HG03108 (cell line): ENCODE measurements around the gene DNMT3L.
A peak's percentile ranks its signal among the peaks of the same experiment; 100 is the strongest.
"Not testable (repeated sequence)": the region's sequence is repeated elsewhere in the genome, so short reads cannot be mapped to it uniquely, and the experiment has no call there.

Experiments
- ATAC-seq: cut with Tn5 transposase; IDR thresholded peaks from one replicate; pipeline ENCODE4 v1.9.1; 2021; ENCODE audit warnings: moderate library complexity; ENCODE audit not compliant: unreplicated experiment

DNMT3L gene

DNA sequence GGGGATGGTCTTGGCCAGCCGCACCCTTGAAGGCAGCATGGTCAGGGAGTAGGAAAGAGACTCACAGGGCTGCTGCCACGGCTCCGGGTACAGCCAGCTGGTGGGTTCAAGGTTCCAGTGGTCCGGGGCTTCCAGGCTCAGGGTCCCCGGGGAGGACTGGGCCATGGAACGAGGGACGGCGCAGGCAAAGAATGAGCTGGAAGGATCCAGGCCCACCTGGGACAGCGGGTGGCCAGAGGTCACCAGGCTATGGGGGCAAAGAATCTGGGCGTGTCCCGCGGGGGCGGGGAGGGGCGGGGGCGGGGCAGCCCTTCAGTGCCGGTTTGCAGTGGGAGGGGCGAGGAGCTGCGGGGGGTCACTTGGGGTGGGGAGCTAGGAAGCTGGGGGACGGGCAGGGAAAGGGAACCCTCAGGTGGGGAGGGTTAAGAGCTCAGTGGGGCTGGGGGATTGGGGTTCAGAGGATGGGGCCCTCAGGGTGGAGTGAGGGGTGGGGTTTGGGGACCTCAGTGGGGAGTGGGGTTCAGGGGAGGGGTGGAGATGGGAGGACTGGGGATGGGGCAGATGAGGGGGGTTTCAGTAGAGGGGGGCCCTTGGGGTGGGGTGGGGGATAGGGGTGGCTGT lies at the start of gene DNMT3L:
Gene DNMT3L (minus strand): TSS at position 223 of the 621 bp plus-strand sequence. CDS start 638 bp downstream, outside the sequence.
- no peak for ATAC-seq

DNA sequence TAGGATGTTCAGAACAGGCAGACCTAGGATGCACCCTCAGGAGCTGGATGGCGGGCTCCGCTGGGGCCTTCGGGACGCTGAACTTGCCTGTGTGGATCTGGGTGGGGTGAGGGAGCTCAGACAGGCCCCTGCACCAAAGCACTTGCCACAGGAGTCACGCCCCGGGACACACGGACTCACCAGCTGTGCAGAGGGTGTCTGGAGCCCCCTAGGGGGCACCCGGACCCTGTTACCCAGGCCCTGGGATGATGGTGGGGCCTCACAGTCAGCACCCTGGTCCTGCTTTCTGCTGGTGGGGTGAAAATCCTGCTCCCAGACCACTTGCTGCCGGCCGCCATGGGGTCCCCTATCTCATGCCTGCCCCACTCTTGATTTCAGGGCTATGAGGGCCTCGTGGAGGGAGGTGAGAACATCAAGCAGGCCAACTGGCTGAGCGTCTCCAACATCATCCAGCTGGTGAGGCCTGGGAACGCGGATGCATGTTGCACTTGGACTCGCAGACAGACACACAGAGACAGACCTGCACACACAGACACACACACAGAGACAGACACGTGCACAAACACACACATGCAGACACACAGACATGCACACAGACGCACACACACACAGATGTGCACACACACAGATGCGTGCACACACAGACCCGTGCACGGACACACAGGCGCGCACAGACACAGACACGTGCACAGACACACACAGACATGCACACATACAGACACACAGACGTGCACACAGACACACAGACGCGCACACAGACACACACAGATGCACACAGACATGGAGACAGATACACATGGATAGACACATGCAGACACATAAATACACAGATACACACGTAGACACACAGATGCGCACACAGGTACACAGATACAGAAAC lies 49.2 kb upstream of the DNMT3L start:
- no peak for ATAC-seq

DNA sequence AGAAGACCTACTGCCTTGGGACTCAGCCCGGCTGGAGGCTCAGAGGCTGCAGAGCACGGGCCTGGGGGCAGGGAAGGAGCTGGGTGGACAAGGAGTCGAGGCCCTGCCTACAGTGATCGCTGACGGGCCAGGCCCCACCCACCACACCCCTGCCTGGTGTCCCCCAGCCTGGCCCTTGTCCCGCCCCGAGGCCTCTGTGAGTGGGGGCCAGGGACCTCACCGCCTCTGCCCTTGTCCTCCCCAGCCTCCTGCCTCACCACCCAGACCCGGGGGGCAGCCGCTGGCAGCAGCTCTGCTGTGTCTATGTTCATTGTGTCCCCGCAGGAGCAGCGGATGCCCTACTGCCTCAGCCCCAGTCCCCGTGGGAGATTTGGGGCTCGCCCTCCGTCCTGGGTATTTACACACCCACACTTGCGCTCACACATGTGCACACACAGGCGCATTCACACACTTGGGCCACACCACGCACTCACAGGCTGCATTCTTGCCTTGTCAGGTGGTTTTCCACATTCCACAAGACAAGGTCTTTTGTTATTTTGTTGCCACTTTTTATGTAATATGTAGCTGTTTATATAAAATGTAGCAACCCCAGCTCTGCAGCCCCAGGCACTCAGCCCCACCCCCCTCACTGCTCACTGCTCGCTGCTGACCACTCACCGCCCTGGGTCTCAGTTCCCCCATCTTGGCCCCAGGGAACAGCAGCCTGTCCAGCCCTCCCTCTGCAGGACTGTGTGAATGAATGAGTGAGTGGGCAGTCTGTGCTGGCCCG lies 45.4 kb upstream of the DNMT3L start:
- no peak for ATAC-seq

DNA sequence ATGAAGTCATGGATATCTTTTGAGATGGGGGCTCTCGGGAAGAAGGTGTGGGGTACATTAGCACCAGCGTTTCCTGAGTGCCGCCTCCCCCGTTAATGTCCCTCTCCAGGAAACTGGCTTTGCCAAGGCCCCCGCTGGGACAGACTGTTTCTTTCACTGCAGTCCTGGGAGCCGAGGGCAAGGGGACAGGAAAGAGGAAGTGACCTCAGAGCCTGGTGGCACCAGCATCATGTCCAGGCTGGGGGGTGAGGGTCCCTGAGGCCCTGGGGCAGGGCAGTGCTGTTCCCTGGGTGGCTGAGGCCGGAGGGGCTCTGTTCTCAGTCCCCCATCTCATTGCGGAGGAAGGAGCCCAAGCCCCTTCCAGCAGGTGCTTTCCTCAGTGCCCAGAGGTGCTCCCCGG lies 44.0 kb upstream of the DNMT3L start:
- no peak for ATAC-seq

DNA sequence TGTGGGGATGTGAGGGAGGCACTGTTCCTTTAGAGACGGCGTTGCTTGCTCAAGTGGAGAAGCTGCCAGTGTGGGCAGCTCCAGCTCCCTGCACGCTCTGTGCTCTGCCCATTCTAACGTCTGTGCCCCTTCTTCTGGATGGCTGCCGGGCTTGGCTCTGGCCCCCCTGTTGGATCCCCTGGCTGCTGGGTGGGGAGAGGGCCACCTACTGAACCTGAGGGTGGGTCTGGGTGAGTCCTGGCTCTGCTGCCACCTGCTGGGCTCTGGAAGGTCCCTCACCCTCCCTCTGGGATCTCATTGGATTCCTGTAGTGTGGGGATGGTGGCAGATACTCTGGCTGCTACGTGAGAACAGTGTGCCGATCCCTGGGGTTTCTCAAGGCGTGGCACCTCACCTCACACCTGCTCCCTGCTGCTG lies 43.2 kb upstream of the DNMT3L start:
- ATAC-seq, result no peak

DNA sequence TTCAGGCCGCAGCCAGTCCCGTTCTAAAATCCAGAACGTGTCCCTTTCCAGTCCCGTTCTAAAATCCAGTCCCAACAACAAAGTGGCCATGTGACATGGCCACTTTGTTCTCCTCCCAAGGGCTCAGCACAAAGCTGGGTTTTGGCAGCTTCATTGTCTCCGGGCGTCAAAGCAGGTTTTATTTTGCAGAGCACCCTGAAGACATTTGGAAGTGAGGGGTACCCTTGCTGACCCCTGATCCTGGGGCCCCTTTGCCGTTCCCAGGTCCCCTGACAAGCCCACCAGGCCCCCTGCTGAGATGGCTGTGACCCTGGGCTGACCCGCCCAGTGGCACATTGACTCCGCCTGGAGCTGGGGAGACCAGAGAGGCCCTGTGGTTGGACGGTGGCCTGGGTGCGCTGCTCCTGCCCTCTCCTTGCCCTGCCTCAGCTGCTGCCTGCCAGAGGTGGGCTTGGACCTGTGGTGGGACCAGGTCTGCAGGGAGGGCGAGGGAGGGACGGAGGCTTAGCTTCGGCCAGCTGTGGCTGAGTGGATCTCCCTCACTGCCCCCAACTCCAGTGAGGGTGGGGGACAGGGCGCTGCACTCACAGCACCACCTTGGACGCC lies 42.4 kb upstream of the DNMT3L start:
- no peak for ATAC-seq

DNA sequence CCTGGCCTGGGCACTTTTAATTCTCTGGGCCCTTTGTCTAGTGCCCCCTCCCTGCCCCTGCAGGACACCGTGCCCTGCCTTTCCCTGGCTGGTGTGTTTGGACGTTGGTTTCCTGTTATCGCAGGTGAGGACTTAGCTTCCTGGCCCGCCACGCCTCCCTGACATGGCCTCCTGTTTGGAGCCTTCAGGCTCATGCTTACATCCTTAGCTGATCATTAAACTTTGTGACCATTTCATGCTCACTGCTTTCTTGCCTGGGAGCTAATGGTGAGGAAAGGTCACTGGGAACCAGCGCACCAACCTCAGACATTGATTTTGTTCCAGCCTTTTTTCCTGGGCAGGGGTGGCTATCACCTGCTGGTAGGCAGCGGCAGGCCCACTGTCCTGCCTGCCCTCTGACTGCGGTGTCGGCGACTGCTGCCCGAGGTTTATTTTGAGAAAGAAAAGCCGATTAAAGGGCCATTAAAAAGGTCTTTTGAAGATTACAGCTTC lies 41.8 kb upstream of the DNMT3L start:
- no peak for ATAC-seq

DNA sequence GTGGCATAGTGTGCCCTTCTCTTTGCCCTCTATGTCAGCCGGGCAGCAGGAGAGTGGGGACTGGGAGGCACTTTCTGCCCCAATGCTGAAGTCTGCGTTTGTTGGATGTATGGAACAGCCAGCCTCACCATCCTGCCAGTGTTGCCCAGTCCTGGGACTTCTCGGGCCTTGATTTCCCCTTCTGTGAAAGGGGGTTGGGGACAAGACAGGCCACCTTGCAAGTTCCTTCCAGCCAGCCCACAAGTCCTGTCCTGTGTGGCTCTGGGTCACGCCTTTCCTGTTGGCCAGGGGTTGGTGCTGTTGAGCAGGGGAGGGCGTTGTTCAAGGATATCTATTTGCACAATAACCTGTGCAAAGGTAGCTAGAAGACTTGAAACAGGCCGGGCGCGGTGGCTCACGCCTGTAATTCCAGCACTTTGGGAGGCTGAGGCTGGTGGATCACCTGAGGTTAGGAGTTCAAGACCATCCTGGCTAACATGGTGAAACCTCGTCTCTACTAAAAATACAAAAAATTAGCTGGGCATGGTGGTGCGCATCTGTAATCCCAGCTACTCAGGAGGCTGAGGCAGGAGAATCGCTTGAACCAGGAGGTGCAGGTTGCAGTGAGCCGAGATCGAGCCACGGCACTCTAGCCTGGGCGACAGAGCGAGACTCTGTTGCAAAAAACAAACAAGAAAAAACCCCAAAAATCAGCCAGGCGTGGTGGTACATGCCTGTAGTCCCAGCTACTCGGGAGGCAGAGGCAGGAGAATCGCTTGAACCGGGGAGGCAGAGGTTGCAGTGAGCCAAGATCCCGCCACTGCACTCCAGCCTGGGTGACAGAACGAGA lies 41.1 kb upstream of the DNMT3L start:
- ATAC-seq, result not testable (repeated sequence)

DNA sequence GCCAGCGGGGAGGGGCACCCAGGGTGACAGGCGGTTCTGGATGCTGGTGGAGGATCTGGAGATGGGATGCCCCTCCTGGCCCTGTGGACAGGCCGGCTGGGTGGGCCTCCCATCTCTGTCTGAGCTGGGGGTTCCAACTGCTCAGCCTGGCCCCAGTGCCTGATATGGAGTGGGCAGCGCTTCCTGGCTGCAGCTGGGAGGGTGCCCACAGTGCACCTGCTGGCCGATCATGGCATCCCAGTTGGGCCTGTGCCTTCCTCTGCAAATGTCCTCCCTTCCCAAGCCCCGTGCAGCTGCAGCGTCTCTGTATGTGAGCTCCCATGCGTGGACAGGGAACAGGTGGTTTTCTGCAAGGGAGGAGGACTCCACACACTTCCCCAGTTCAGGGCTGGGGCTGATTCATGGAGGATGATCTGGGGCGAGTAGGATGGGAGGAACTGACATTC lies 40.3 kb upstream of the DNMT3L start:
- no peak for ATAC-seq

DNA sequence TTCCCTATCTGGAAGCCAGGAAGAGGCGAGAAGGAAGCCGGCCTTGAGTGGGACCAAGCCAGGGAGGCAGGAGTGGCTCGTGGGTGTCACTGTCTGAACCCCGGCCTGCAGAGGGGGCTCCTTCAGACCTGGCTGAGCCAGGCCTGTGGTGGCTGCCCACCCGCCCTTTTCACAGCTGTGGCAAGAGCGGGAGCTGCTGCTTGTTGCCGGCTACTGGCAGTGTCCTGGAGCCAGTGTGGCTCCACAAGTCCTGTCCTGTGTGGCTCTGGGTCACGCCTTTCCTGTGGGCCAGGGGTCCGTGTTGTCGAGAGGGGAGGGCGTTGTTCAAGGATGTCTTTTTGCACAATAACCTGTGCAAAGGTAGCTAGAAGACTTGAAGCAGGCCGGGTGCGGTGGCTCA lies 39.4 kb upstream of the DNMT3L start:
- ATAC-seq, result no peak

DNA sequence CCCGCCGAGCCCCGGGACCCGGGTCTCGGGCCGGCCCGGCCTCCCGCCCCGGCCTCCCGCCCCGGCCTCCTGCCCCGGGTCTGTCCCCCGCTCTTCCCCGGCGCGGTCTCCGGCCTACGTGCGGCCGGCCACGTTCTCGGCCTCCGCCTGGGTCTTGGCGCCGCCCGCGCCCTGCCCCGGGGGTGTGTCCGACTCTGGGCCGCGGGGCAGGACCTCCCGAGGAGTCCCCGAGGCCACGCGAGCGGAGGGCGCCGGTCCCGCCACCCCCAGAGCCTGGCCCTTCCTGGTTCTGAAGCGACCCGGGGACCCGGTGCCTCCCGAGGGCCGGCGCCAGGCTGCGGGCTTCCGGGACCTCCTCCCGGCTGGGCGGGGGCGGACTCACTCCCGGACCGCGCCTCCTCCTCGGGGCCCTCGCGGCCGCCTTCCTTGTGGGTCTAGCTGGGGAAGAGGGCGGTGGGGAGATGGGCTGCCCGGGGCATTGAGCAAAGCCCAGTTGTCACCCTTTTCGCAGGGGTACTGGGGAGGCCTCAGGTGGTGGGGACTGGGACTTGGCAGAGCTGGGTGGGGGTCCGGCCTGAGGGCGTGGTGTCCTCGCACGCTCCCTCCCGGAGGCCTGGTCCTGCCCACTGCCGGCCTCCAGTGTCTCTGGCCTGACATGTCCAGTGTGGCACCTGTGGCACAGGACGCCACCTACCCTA lies 38.7 kb upstream of the DNMT3L start:
- no peak for ATAC-seq

DNA sequence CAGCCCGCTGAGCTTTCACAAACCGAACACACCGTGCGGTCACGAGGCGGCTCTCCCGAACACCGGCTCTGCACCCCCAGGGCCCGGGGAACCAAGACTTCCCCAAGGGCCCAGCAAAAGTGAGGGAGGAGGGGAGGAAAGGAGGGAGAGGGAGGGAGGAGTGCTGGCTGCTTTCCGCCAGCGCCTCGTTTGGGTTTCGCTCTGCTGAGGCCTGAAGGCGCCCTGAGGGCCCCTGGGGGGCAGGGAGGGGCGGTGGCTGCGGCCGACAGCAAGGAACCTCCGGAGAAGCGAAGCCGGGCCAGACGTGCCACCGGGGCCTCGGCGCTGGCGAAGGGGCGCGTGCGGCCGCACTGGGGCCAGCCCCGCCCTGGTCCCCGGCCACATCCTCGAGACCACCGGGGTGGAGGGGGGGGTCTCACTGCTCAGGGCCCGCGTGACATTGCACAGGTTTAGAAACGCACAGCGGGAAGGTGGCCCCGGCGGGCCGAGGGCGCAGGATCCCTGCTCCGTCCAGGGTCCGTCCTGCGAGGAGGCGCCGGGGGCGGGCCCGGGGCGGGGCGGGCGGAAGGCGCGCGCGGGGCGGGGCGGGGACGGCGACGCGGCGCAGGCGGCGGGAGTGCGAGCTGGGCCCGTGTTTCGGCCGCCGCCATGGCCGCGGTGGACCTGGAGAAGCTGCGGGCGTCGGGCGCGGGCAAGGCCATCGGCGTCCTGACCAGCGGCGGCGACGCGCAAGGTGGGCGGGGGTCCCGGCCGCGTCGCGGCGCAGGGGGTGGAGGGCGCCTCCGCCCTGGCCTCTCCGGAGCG lies 38.0 kb upstream of the DNMT3L start, which contains the start of gene PFKL:
Gene PFKL (plus strand): TSS at position 596 of the 804 bp plus-strand sequence. CDS start 53 bp downstream, at position 649.
- peak; percentile 38 for ATAC-seq

DNA sequence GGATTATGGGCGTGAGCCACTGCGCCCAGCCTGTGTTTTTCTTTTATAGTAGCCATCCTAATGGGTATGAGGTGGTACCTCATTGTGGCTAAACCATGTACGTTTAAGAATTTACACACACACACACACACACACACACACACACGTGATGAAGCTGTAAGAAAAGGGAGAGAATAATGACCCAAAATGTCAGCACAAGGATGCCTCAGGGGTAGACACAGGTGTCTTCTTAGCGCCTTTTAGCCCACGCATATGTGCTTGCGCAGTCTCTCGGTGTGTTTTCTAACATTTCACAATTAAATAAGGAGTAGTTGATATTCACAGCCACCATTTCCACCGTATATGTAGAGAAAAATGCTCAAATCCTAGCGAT lies 37.4 kb upstream of the DNMT3L start:
- no peak for ATAC-seq

DNA sequence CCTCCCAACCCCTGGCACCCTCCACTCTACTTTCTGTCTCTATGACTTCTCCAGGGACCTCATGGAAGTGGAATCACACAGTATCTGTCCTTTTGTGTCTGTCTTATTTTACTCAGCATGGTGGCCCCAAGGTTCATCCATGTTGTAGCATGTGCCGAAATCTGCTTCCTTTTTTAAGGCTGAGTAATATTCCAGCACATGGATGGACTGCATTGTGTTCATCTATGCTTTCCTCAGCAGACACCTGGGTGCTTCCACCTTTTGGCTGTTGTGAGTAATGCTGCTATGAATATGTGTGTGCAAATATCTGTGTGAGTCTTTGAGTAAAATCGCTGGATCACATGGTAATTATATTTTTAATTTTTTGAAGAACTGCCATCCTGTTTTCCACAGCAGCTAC lies 36.6 kb upstream of the DNMT3L start:
- no peak for ATAC-seq

DNA sequence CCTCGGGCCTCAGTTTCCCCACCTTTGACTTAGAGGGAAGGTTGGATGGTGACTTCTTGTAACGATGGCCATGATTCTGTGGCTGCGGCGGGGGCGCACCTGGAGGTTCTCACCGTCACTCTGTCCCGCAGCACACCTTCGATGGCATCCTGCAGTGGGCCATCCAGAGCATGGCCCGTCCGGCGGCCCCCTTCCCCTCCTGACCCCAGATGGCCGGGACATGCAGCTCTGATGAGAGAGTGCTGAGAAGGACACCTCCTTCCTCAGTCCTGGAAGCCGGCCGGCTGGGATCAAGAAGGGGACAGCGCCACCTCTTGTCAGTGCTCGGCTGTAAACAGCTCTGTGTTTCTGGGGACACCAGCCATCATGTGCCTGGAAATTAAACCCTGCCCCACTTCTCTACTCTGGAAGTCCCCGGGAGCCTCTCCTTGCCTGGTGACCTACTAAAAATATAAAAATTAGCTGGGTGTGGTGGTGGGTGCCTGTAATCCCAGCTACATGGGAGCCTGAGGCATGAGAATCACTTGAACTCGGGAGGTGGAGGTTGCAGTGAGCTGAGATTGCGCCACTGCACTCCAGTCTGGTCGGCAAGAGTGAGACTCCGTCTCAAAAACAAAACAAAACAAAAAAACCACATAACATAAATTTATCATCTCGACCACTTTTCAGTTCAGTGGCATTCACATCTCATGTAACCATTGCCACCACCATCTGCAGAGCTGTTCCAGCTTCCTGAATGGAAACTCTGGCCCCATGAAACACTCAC lies 36.0 kb upstream of the DNMT3L start:
- ATAC-seq, result no peak

DNA sequence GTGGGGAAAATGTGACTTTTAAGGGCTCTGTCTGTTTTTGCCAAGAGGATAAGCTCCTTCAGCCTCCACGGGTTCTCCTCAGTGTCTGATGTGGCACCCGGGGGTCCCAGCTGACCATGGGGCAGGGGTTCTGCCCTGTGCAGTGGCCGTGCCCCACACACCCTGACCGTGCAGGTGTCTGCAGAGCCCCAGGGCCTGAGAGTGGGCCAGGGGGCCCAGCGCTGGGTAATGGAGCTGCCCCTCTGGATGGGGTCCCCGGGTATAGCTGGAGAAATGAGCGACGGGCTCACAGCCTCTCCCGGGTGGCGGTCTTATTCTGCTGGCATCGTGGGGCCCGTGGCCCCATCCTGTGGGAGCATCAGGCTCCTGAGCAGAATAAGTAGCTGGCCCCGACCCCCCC lies 35.2 kb upstream of the DNMT3L start:
- ATAC-seq, result no peak

DNA sequence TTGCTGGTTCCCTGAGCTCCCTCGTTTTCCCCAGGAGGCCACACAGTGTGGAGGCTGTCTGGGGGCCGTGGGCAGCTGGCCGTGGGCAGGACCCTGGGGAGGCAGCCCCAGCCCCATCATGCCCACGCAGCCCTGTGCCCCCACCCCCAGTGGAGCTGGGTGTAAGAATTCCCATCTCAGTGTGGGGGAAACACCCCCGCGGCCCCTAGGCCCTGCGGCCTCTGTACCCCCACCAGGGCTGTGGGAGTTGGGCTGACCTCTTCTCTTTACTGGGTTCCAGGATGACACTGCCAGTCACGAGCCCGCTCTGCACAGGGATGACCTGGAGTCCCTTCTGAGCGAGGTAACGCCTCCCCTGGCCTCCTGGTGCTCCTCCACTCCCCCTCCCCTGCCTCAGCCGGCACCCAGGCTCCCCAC lies 34.4 kb upstream of the DNMT3L start:
- no peak for ATAC-seq

DNA sequence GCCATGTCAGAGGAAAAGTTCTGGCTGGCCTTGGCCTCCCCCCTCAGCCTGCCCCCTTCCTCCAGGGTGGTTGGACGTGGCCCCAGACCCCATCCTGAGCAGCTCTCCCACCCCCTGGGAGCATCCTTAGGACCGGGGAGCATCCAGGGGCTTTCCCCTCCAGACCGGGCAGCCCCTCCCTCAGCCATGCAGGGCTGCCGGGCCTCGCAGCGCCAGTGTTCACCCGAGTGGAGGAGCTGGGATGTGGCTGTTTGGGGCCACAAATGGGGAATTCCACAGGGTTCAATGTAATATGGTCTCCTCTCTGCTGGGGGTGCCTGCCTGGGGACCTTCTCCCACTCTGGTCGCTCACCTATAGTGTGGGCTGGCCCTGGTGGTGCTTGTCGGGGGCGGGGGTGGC lies 33.9 kb upstream of the DNMT3L start:
- no peak for ATAC-seq
